Measurements from ENCODE around the gene ATXN10.
"Not testable (repeated sequence)": the region's sequence is repeated elsewhere in the genome, so short reads cannot be mapped to it uniquely, and the experiment has no call there.

Gene ATXN10

DNA sequence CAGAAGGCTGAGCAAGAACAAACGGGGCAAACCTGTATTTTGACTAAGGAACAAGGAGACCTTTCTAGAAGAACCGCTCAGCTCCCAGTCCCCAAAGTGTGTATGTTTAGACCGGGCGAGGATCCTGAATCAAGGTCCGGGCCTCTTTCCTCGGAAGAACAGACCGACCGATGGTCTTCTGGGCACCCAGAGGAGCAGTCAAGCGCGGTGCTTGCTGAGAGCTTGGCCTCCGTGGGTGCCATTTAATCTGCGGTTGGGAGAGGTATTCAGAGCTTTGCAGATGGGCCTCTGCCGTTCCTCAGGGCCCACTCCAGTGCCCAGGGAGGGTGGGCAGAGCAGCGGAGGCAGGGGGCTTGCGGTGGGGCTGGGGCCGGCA lies 26.5 kb upstream of the ATXN10 start:
- DNase-seq, result no peak

GRCh38 chr22:45645526-45646414 lies 25.9 kb upstream of the ATXN10 start:
- DNase-seq, result peak; percentile 27

GRCh38 chr22:45647532-45648225 lies 24.0 kb upstream of the ATXN10 start:
- DNase-seq, result no peak

DNA sequence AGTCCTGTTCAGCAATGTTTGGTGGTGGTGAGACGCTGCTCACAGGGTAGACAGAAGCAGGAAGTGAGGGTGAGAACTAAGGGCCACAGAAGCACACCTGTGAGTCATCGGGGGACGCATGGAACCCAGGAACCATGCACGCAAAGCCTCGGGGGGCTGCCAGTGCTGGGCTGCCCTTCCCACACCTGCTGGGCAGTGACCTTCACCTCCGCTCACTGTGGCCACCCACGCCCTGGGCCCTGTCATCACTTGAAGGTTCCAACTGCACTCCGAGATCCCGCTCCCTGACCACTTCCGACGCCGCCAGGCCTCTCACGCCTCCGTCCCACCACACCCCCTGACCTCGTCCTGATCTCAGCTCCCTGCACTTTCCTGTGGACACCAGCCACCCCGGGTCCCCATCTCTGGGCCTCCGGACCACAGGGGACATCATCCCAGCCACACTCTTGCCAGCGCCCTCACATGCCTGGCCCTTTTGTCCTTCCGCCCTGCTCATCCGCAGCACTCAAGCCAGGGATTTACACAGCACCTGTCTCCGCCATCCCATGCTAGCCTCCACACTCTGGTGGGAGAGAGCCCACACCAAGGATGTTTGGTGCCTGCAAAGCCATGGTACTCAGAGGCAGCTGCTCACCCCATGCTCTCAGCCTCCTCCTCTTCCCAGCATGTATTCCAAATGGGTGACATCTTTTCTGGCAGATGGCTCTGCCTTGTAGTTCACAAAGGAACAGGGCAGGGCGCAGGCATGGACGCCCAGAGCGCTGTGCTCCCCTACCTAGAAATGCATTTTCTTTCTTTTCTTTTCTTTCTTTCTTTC lies 23.1 kb upstream of the ATXN10 start:
- no peak for DNase-seq

DNA sequence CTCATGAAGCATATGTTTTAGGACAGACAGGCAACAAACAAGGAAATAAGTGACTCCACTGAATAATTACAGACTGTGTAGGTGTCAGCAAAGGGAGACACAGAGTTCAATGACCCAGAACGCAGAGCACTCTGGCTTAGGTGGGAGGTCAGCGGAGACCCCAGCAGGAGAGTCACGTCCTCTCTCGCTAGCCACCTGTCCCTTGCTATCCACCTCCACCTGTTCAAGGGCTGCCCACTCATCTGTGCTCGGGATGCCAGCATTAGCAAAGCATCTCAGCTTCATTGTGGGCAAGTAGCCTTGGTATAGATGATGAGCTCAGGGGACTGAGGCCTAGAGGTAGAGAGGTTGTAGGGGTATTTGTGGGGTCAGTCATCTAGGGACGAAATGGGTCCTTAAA lies 21.8 kb upstream of the ATXN10 start:
- DNase-seq, result no peak

GRCh38 chr22:45650721-45651120 lies 20.9 kb upstream of the ATXN10 start:
- DNase-seq, result no peak

- no peak for DNase-seq
Measured at GRCh38 chr22:45651931-45652528, 19.6 kb upstream of the ATXN10 start.

GRCh38 chr22:45656577-45656976 lies 15.1 kb upstream of the ATXN10 start:
- no peak for DNase-seq

- DNase-seq, result no peak
Measured at GRCh38 chr22:45657701-45658100, 13.9 kb upstream of the ATXN10 start.

- DNase-seq, result no peak
Measured at GRCh38 chr22:45664136-45664646, 7.4 kb upstream of the ATXN10 start.

DNA sequence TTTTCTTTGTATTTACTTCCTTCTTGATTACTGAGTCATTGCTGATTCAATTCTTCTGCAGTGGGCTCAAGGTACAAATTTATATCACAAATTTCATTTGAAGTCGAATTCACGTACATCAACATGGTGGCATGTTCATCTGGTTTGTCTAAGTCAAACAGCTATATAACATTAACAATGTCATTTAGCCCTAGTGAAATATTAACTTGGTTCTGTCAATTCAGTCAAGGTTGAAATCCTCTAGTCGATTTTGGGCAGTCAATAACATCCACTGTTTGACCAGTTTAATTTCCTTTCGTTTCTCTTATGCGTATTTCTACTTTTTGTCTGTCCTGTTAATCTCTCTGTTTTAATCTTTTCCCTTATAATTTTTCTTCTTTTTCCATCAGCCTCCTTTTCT lies 4.1 kb upstream of the ATXN10 start:
- DNase-seq, result no peak

DNA sequence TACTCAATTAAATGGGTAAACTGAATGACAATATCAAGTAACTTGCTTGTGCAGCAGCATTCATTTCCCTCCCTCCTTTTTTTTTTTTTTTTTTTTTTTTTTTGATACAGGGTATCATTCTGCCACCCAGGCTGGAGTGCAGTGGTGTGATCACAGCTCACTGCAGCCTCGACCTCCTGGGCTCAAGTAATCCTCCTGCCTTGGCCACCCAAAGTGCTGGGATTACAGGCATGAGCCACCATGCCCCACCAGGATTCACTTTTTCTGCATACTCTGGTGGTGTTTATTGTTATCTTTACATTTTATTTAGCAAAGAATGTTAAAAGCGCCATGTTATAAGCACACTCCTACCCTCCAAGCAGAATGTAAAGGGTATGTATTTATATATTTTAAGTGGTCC lies 1.3 kb upstream of the ATXN10 start:
- not testable (repeated sequence) for DNase-seq

- DNase-seq, result no peak
Measured at GRCh38 chr22:45670981-45671782, 452 bp upstream of the ATXN10 start.

- no peak for DNase-seq
Measured at GRCh38 chr22:45672564-45673481, 1.2 kb downstream of the ATXN10 start.

- DNase-seq, result no peak
Measured at GRCh38 chr22:45673482-45674175, 2.0 kb downstream of the ATXN10 start.

GRCh38 chr22:45676024-45676423 lies 4.4 kb downstream of the ATXN10 start:
- DNase-seq, result no peak

- no peak for DNase-seq
Measured at GRCh38 chr22:45677063-45677462, 5.4 kb downstream of the ATXN10 start.

- no peak for DNase-seq
Measured at GRCh38 chr22:45678961-45679912, 7.6 kb downstream of the ATXN10 start.

All from NCI-H1105 (cell line).